ENCODE results near the gene ELOVL5. TPM values are rescaled to one million over a fixed set of nuclear protein-coding genes. Genes with fewer than 3 reads are reported as not detected.
A peak's percentile ranks its signal among the peaks of the same experiment; 100 is the strongest.
"Not testable (repeated sequence)": the region's sequence is repeated elsewhere in the genome, so short reads cannot be mapped to it uniquely, and the experiment has no call there.

ELOVL5 gene
- total RNA-seq, 2 experiments from 2014 or later: 88.3 to 92.7 TPM

GRCh38 chr6:53309059-53309900, 39.5 kb downstream of the ELOVL5 start:
- peak; percentile 32 for DNase-seq
- peaks cover 19% of the 10 kb centered on the region for H3K36me3 Mint-ChIP-seq (ENCODE audit: low read depth)
- CTCF ChIA-PET: interaction anchor here (0.6 to 1.8 kb wide), 5 partner anchors 15 to 137 kb away, joined by 3 to 7 read pairs (median 3); partner anchors contain the start of gene ELOVL5
- no peaks in the 10 kb centered on the region for H3K9me3 Mint-ChIP-seq
- H3K27me3 Mint-ChIP-seq: no peaks in the 10 kb centered on the region
- no peak for TF ChIP-seq CTCF (IDR thresholded peaks at IDR 0.05)
- H3K4me3 Mint-ChIP-seq: no peak overlapping the region
- no peak for ATAC-seq
- H3K27ac Mint-ChIP-seq: peak overlapping the region; percentile 73
- intact Hi-C loops (cut with micrococcal nuclease): no loop called here
- peaks cover 81% of the 10 kb centered on the region for H3K4me1 Mint-ChIP-seq (ENCODE audit: low read depth)
- POLR2A ChIA-PET: interaction anchor here (0.6 to 2.5 kb wide), 5 partner anchors 20 to 193 kb away, joined by 3 to 6 read pairs (median 3); no protein-coding TSS in a partner anchor

- peaks cover 20% of the 10 kb centered on the region for H3K36me3 Mint-ChIP-seq (ENCODE audit: low read depth)
- H3K4me3 Mint-ChIP-seq: no peak overlapping the region
- DNase-seq (peak; percentile 62), ATAC-seq (peak; percentile 86)
- no peak for TF ChIP-seq CTCF (IDR thresholded peaks at IDR 0.05)
- H3K27me3 Mint-ChIP-seq: no peaks in the 10 kb centered on the region
- peak overlapping the region; percentile 55 for H3K27ac Mint-ChIP-seq
- H3K4me1 Mint-ChIP-seq (ENCODE audit: low read depth): peaks cover 82% of the 10 kb centered on the region
- ChIA-PET CTCF (interaction anchor here (1.2 kb wide), 1 partner anchor 103 kb away, joined by 3 read pairs; no protein-coding TSS in a partner anchor), POLR2A (interaction anchor here (0.7 to 2.5 kb wide), 4 partner anchors 17 to 68 kb away, joined by 3 to 6 read pairs (median 3); no protein-coding TSS in a partner anchor)
- intact Hi-C loops (cut with micrococcal nuclease): loop anchor here (1.0 kb wide), 1 partner anchor 28 kb away; no protein-coding TSS in a partner anchor
- no peaks in the 10 kb centered on the region for H3K9me3 Mint-ChIP-seq
Observed at GRCh38 chr6:53306819-53307347, 41.9 kb downstream of the ELOVL5 start.

DNA sequence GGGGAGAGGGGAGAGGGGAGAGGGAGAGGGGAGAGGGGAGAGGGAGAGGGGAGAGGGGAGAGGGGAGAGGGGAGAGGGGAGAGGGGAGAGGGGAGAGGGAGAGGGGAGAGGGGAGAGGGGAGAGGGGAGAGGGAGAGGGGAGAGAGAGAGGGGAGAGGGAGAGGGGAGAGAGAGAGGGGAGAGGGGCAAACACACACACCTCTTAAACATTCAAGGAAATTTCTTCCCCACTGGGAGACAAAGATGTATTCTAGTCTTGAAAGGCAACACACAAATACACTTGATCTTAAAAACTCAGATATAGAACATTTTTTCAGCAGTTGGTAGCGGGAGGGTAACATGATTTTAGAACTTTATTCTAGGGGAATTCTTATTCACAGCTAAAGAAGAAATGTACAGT, 42.5 kb downstream of the ELOVL5 start:
- Mint-ChIP-seq H3K4me1 (ENCODE audit: low read depth) (peaks cover 84% of the 10 kb centered on the region), H3K36me3 (ENCODE audit: low read depth) (peaks cover 16% of the 10 kb centered on the region), H3K27ac (peak overlapping the region; percentile 55)
- H3K4me3 Mint-ChIP-seq; ATAC-seq; H3K9me3 Mint-ChIP-seq; DNase-seq; intact Hi-C loops (cut with micrococcal nuclease); H3K27me3 Mint-ChIP-seq: not testable (repeated sequence)
- ChIA-PET POLR2A (interaction anchor here (0.8 to 1.2 kb wide), 2 partner anchors 16 to 41 kb away, joined by 3 read pairs; no protein-coding TSS in a partner anchor), CTCF (interaction anchor here (1.2 kb wide), 1 partner anchor 104 kb away, joined by 3 read pairs; no protein-coding TSS in a partner anchor)

DNA sequence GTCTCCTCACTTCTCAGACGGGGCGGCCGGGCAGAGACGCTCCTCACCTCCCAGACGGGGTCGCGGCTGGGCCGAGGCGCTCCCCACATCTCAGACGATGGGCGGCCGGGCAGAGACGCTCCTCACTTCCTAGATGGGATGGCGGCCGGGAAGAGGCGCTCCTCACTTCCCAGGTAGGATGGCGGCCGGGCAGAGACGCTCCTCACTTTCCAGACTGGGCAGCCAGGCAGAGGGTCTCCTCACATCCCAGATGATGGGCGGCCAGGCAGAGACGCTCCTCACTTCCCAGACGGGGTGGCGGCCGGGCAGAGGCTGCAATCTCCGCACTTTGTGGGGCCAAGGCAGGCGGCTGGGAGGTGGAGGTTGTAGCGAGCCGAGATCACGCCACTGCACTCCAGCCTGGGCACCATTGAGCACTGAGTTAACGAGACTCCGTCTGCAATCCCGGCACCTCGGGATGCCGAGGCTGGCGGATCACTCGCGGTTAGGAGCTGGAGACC, 43.2 kb downstream of the ELOVL5 start:
- POLR2A ChIA-PET; H3K27me3 Mint-ChIP-seq; DNase-seq; CTCF ChIA-PET; H3K4me3 Mint-ChIP-seq; H3K9me3 Mint-ChIP-seq; ATAC-seq; intact Hi-C loops (cut with micrococcal nuclease); H3K27ac Mint-ChIP-seq: not testable (repeated sequence)
- Mint-ChIP-seq H3K36me3 (ENCODE audit: low read depth) (peaks cover 11% of the 10 kb centered on the region), H3K4me1 (ENCODE audit: low read depth) (peaks cover 84% of the 10 kb centered on the region)

- ATAC-seq; CTCF ChIA-PET; H3K27me3 Mint-ChIP-seq; POLR2A ChIA-PET; H3K27ac Mint-ChIP-seq; H3K9me3 Mint-ChIP-seq; DNase-seq; H3K4me3 Mint-ChIP-seq; intact Hi-C loops (cut with micrococcal nuclease): not testable (repeated sequence)
- Mint-ChIP-seq H3K36me3 (ENCODE audit: low read depth) (peaks cover 11% of the 10 kb centered on the region), H3K4me1 (ENCODE audit: low read depth) (peaks cover 84% of the 10 kb centered on the region)
Observed at GRCh38 chr6:53304953-53305352, 43.8 kb downstream of the ELOVL5 start.

GRCh38 chr6:53302678-53303360, 45.9 kb downstream of the ELOVL5 start:
- CTCF ChIA-PET: interaction anchor here (1.3 to 2.6 kb wide), 6 partner anchors 9 to 131 kb away, joined by 3 to 11 read pairs (median 6); no protein-coding TSS in a partner anchor
- DNase-seq (no peak), ATAC-seq (peak; percentile 40)
- Mint-ChIP-seq H3K9me3 (no peaks in the 10 kb centered on the region), H3K4me1 (ENCODE audit: low read depth) (peaks cover 78% of the 10 kb centered on the region), H3K36me3 (ENCODE audit: low read depth) (peaks cover 11% of the 10 kb centered on the region), H3K27ac (peak overlapping the region; percentile 80), H3K4me3 (peak overlapping the region; percentile 54), H3K27me3 (no peaks in the 10 kb centered on the region)
- intact Hi-C loops (cut with micrococcal nuclease): no loop called here
- POLR2A ChIA-PET: interaction anchor here (0.6 kb wide), 1 partner anchor 483 kb away, joined by 3 read pairs; no protein-coding TSS in a partner anchor
- no peak for TF ChIP-seq CTCF (IDR thresholded peaks at IDR 0.05)
